Keratinocyte (primary cell): ENCODE results near the gene RNLS. TPM values are rescaled to one million over a fixed set of nuclear protein-coding genes. Genes with fewer than 3 reads are reported as not detected.

Experiments used
- DNase-seq: peaks from one replicate; pipeline ENCODE4 v3.0.0-alpha.2; 2011; ENCODE audit warnings: low read depth, missing footprints, low spot score
- FAIRE-seq: peaks from 2 replicates; lab custom pipeline; 2011; peaks lifted over from hg19 to GRCh38; lab: Jason Lieb, UNC
- H2AFZ ChIP-seq: 2 replicates; pipeline ENCODE4 v1.6.0; 2012; ENCODE audit warnings: low read length, control low read depth, inconsistent platforms; ENCODE audit not compliant: control insufficient read depth
- H3K27ac ChIP-seq: 2 replicates; pipeline ENCODE4 v1.5.1; 2011; ENCODE audit warnings: low read length; ENCODE audit not compliant: control insufficient read depth, insufficient read depth
- H3K27me3 ChIP-seq: 3 replicates; pipeline ENCODE4 v1.6.0; 2011; ENCODE audit warnings: low read length; ENCODE audit not compliant: control insufficient read depth, insufficient read depth; ENCODE audit errors: extremely low read depth
- H3K36me3 ChIP-seq, 2 experiments: 2 replicates in 1 of 2; 3 replicates in 1 of 2; pipeline ENCODE4 v1.5.1; 2011; ENCODE audit warnings: low read length in 2 of 2, mild to moderate bottlenecking in 1 of 2; ENCODE audit not compliant: control insufficient read depth in 2 of 2, insufficient read depth in 2 of 2; ENCODE audit errors: extremely low read depth in 1 of 2
- H3K4me1 ChIP-seq: 3 replicates; pipeline ENCODE4 v1.5.1; 2011; ENCODE audit warnings: low read length; ENCODE audit not compliant: control insufficient read depth, insufficient read depth; ENCODE audit errors: extremely low read depth
- H3K4me2 ChIP-seq: 3 replicates; pipeline ENCODE4 v1.6.0; 2011; ENCODE audit warnings: low read depth, low read length; ENCODE audit not compliant: control insufficient read depth, insufficient read depth; ENCODE audit errors: extremely low read depth
- H3K4me3 ChIP-seq, 3 experiments: fragments of 200-600 bp in 1 of 3; sonication (generic) in 1 of 3; 2 replicates in 2 of 3; 3 replicates in 1 of 3; pipeline ENCODE4 v1.5.1; 2011 to 2016; ENCODE audit warnings: low read length in 3 of 3, mild to moderate bottlenecking in 3 of 3, control low read depth in 2 of 3, inconsistent platforms in 1 of 3, low read depth in 1 of 3, mixed read lengths in 1 of 3, mixed run types in 1 of 3, moderate library complexity in 1 of 3; ENCODE audit not compliant: control insufficient read depth in 2 of 3, insufficient read depth in 2 of 3; ENCODE audit errors: extremely low read depth in 1 of 3
- H3K79me2 ChIP-seq: 2 replicates; pipeline ENCODE4 v1.6.0; 2012; ENCODE audit warnings: low read length; ENCODE audit not compliant: control insufficient read depth, insufficient read depth
- H3K9ac ChIP-seq: 3 replicates; pipeline ENCODE4 v1.6.0; 2011; ENCODE audit warnings: low read length; ENCODE audit not compliant: control insufficient read depth, insufficient read depth; ENCODE audit errors: extremely low read depth
- H3K9me1 ChIP-seq: 3 replicates; pipeline ENCODE4 v1.6.0; 2011; ENCODE audit warnings: low read length; ENCODE audit not compliant: control insufficient read depth, insufficient read depth; ENCODE audit errors: extremely low read depth
- H3K9me3 ChIP-seq: 2 replicates; pipeline ENCODE4 v1.5.1; 2012; ENCODE audit warnings: low read depth, low read length; ENCODE audit not compliant: control insufficient read depth
- H4K20me1 ChIP-seq: 3 replicates; pipeline ENCODE4 v1.6.0; 2011; ENCODE audit warnings: low read length; ENCODE audit not compliant: control insufficient read depth, insufficient read depth; ENCODE audit errors: extremely low read depth
- CTCF ChIP-seq, 3 experiments: IDR thresholded peaks in 1 of 3; conservative IDR thresholded peaks in 1 of 3; optimal IDR thresholded peaks in 1 of 3; 2 replicates in 2 of 3; 3 replicates in 1 of 3; pipeline versions ENCODE3 to v1.5.1; 2011; ENCODE audit warnings: low read length in 3 of 3, mild to moderate bottlenecking in 3 of 3, moderate library complexity in 2 of 3, control low read depth in 1 of 3, inconsistent platforms in 1 of 3; ENCODE audit not compliant: insufficient read depth in 2 of 3; ENCODE audit errors: extremely low read depth in 1 of 3
- EZH2 ChIP-seq: IDR thresholded peaks from one replicate; pipeline ENCODE4 v1.6.1; 2012; ENCODE audit warnings: inconsistent platforms, mild to moderate bottlenecking, low read length, moderate library complexity
- dilution Hi-C: fragments of 300-500 bp; cut with MboI; formaldehyde crosslinking; loops from one replicate; pipeline ENCODE4 v1.7.0; 2020; ENCODE audit warnings: low sequenced_read_pairs; ENCODE audit not compliant: extremely low pct_ligation_motif_present
- polyA plus RNA-seq, 5 experiments: library from polyadenylated mRNA; depleted of rRNA in 3 of 5; stranded (reverse) in 3 of 5; stranded (forward) in 1 of 5; unstranded in 1 of 5; fragments of >200 nt; gene quantifications; 1 replicate in 1 of 5; 2 replicates in 3 of 5; 3 replicates in 1 of 5; pipeline versions ENCODE4 v1.2.1 to v1.2.3, GENCODE V29; 2011 to 2012; ENCODE audit warnings: missing spikeins in 2 of 5, low read depth in 1 of 5, low replicate concordance in 1 of 5

RNLS gene
- polyA plus RNA-seq, 1 donor (not counting 4 experiments of a cell fraction or from before 2014, with no cell fraction given): 6.8 TPM

GRCh38 chr10:88289342-88289741, 293.8 kb downstream of the RNLS start:
- Histone ChIP-seq H4K20me1 (no peaks in the 10 kb centered on the region), H3K4me2 (no peak overlapping the region), H3K79me2 (no peaks in the 10 kb centered on the region), H3K27me3 (no peaks in the 10 kb centered on the region), H3K9me1 (no peaks in the 10 kb centered on the region), H3K9ac (no peak overlapping the region), H3K4me3 (no peak overlapping the region), H3K4me1 (no peaks in the 10 kb centered on the region), H2AFZ (no peak overlapping the region), H3K27ac (no peak overlapping the region), H3K9me3 (no peaks in the 10 kb centered on the region), H3K36me3 (no peaks in the 10 kb centered on the region)
- TF ChIP-seq EZH2: no peak
- no peak for TF ChIP-seq CTCF (optimal IDR thresholded peaks at IDR 0.05 in 1 of 3, IDR thresholded peaks at IDR 0.05 in 1 of 3, conservative IDR thresholded peaks at IDR 0.05 in 1 of 3; ENCODE audit: extremely low read depth in 1 of 3, insufficient read depth in 2 of 3, low read length in 3 of 3)
- dilution Hi-C loops: no loop called here
- no peak for FAIRE-seq
- no peak for DNase-seq

- Histone ChIP-seq H3K36me3 (no peaks in the 10 kb centered on the region), H3K9me3 (no peaks in the 10 kb centered on the region), H3K4me3 (no peak overlapping the region), H2AFZ (no peak overlapping the region), H3K9ac (no peak overlapping the region), H3K27me3 (no peaks in the 10 kb centered on the region), H3K4me2 (no peak overlapping the region), H3K4me1 (no peaks in the 10 kb centered on the region), H3K27ac (no peak overlapping the region), H4K20me1 (no peaks in the 10 kb centered on the region), H3K9me1 (no peaks in the 10 kb centered on the region), H3K79me2 (no peaks in the 10 kb centered on the region)
- dilution Hi-C loops: no loop called here
- TF ChIP-seq CTCF (optimal IDR thresholded peaks at IDR 0.05 in 1 of 3, IDR thresholded peaks at IDR 0.05 in 1 of 3, conservative IDR thresholded peaks at IDR 0.05 in 1 of 3; ENCODE audit: extremely low read depth in 1 of 3, insufficient read depth in 2 of 3, low read length in 3 of 3) (no peak), EZH2 (no peak)
- DNase-seq (no peak), FAIRE-seq (no peak)
These were observed 294.6 kb downstream of the RNLS start for GRCh38 chr10:88288320-88289059.
